CD4-positive, alpha-beta T cell (primary cell): ENCODE measurements around the gene SUPT16H. TPM values are rescaled to one million over a fixed set of nuclear protein-coding genes. Genes with fewer than 3 reads are reported as not detected.

ENCODE experiments used
- ATAC-seq: fragments of 200-7000 bp; cut with Tn5 transposase; one replicate; pipeline ENCODE4 v1.10.0; 2022; ENCODE audit warnings: mild to moderate bottlenecking; ENCODE audit not compliant: poor library complexity
- CTCF ChIA-PET: fragments of 350-600 bp; sonication (Branson Sonifier 250); formaldehyde crosslinking; loops from one replicate; lab custom pipeline; 2021; ENCODE audit warnings: antibody characterized with exemption, inconsistent platforms; lab: Charles Lee
- POLR2A ChIA-PET: fragments of 350-600 bp; sonication (Branson Sonifier 250); formaldehyde crosslinking; loops from one replicate; lab custom pipeline; 2021; ENCODE audit warnings: antibody characterized with exemption, inconsistent platforms; lab: Charles Lee
- DNase-seq, 14 experiments: peaks; one replicate each; pipeline ENCODE4 v3.0.0-alpha.2; 2013 to 2020; ENCODE audit warnings: mixed read lengths in 2 of 14
- H3K27ac ChIP-seq, 2 donors: one replicate each; pipeline versions ENCODE4 v1.5.1 to v1.7.0; 2013; ENCODE audit warnings: low read length in 2 of 2, low read depth in 1 of 2, mild to moderate bottlenecking in 1 of 2
- H3K27me3 ChIP-seq, 2 experiments: 1 replicate in 1 of 2; 2 replicates in 1 of 2; pipeline versions ENCODE4 v1.6.1 to v1.7.0; 2013; ENCODE audit warnings: low read length in 2 of 2, control low read depth in 1 of 2, mild to moderate bottlenecking in 1 of 2, moderate library complexity in 1 of 2; ENCODE audit not compliant: insufficient read depth in 2 of 2, control insufficient read depth in 1 of 2
- H3K36me3 ChIP-seq: one replicate; pipeline ENCODE4 v1.6.1; 2013; ENCODE audit warnings: low read length, control low read depth; ENCODE audit not compliant: insufficient read depth
- H3K4me1 ChIP-seq: one replicate; pipeline ENCODE4 v1.6.1; 2013; ENCODE audit warnings: low read length, control low read depth; ENCODE audit not compliant: insufficient read depth
- H3K4me3 ChIP-seq: one replicate; pipeline ENCODE4 v1.5.1; 2013; ENCODE audit warnings: mild to moderate bottlenecking, low read length, moderate library complexity
- H3K9me3 ChIP-seq, 2 experiments: 1 replicate in 1 of 2; 2 replicates in 1 of 2; pipeline versions ENCODE4 v1.6.1 to v1.7.0; 2013; ENCODE audit warnings: low read length in 2 of 2, mild to moderate bottlenecking in 2 of 2, control low read depth in 1 of 2, moderate library complexity in 1 of 2; ENCODE audit not compliant: control insufficient read depth in 1 of 2, insufficient read depth in 1 of 2
- H3K27ac Mint-ChIP-seq: one replicate; pipeline ENCODE4 v1.8.0; 2020; ENCODE audit warnings: mixed read lengths
- H3K27me3 Mint-ChIP-seq: one replicate; pipeline ENCODE4 v1.8.0; 2021; ENCODE audit warnings: mixed read lengths
- H3K36me3 Mint-ChIP-seq: one replicate; pipeline ENCODE4 v1.8.0; 2021; ENCODE audit warnings: low read depth, mixed read lengths
- H3K4me1 Mint-ChIP-seq: one replicate; pipeline ENCODE4 v1.8.0; 2021; ENCODE audit warnings: low read depth, mixed read lengths
- H3K4me3 Mint-ChIP-seq: one replicate; pipeline ENCODE4 v1.8.0; 2020; ENCODE audit warnings: mild to moderate bottlenecking, mixed read lengths
- H3K9me3 Mint-ChIP-seq: one replicate; pipeline ENCODE4 v1.8.0; 2020; ENCODE audit warnings: mixed read lengths
- intact Hi-C, 2 experiments: fragments of 100-400 bp; cut with DNase I in 1 of 2; cut with micrococcal nuclease in 1 of 2; formaldehyde crosslinking; loops; one replicate each; pipeline versions ENCODE4 v1.15.1 to v1.9.0; 2023 to 2025; cut with DNase I, micrococcal nuclease
- total RNA-seq, 174 experiments: library from RNA in 2 of 174; stranded (reverse) in 2 of 174; gene quantifications; one replicate each; pipeline ENCODE4 v1.2.3 and lab custom pipeline; 2021 to 2026
- TF ChIP-seq, protein P1 (sequence below): fragments of 200-600 bp; IDR thresholded peaks from one replicate; pipeline ENCODE4 v1.8.0; 2022; ENCODE audit warnings: antibody characterized with exemption, mild to moderate bottlenecking

Gene SUPT16H
- total RNA-seq, 2 experiments from 2014 or later: 47.8 to 50.8 TPM

DNA sequence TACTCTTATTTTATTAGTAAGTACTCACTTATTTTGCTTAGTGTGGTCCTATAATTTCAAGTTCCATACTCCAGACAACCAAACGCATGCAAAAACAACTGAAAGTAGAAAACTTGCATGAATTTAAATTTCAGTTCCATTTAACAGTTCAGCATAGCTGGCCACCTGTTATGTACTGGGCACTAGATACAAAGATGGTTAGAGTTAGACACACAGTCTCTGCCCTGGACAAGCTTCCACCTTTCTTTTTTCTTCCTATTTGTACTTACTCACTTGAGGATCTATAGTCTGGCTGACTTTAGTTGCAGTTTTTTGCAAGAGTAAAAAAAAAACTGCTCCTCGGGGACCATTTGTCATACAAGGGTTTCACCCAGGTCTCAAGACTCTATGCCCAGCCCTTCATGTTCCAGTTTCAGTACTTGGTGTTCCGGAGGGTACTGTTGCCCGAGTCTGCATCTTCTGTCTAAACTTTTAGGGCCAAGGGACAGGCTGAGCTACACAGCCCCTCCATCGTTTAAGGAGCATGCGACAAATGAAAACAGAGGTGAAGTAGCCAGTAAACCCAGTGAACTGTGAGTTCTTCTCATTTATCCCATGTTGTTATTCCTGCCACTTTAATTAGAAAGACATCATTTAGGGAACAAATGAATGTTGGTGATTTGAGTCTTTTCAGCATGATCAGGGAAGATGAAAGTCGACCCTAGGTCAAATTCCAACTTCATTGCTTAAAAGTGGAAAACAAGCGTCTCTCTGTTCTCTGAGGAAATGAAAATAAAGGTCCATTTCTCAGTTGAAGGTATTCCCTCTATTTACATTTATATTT is 81.6 kb downstream of the SUPT16H start:
- H3K4me3 ChIP-seq: no peak overlapping the region
- TF ChIP-seq, protein P1, sequence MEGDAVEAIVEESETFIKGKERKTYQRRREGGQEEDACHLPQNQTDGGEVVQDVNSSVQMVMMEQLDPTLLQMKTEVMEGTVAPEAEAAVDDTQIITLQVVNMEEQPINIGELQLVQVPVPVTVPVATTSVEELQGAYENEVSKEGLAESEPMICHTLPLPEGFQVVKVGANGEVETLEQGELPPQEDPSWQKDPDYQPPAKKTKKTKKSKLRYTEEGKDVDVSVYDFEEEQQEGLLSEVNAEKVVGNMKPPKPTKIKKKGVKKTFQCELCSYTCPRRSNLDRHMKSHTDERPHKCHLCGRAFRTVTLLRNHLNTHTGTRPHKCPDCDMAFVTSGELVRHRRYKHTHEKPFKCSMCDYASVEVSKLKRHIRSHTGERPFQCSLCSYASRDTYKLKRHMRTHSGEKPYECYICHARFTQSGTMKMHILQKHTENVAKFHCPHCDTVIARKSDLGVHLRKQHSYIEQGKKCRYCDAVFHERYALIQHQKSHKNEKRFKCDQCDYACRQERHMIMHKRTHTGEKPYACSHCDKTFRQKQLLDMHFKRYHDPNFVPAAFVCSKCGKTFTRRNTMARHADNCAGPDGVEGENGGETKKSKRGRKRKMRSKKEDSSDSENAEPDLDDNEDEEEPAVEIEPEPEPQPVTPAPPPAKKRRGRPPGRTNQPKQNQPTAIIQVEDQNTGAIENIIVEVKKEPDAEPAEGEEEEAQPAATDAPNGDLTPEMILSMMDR: no peak
- no peak overlapping the region for H3K4me3 Mint-ChIP-seq
- ATAC-seq: no peak
- H3K27me3 ChIP-seq: peaks cover 8 to 19% of the 10 kb centered on the region in 2 experiments
- H3K27ac ChIP-seq: no peak overlapping the region
- peaks cover 23% of the 10 kb centered on the region for H3K27me3 Mint-ChIP-seq
- H3K4me1 Mint-ChIP-seq: peaks cover 7% of the 10 kb centered on the region
- POLR2A ChIA-PET: no interaction called here
- no peaks in the 10 kb centered on the region for H3K36me3 ChIP-seq
- H3K4me1 ChIP-seq: peaks cover 6% of the 10 kb centered on the region
- H3K9me3 ChIP-seq: no peaks in the 10 kb centered on the region
- no peaks in the 10 kb centered on the region for H3K36me3 Mint-ChIP-seq
- CTCF ChIA-PET: interaction anchor here (1.4 kb wide), 1 partner anchor 9 kb away, joined by 5 read pairs; no protein-coding TSS in a partner anchor
- H3K27ac Mint-ChIP-seq: no peak overlapping the region
- DNase-seq: no peak
- H3K9me3 Mint-ChIP-seq: no peaks in the 10 kb centered on the region
- intact Hi-C loops: no loop called here

Other genes with a start within 250 kb of the SUPT16H start
- not detected for gene OR5AU1, start 228.0 kb downstream of the SUPT16H start, total RNA-seq
- 100 to 1,000 TPM; 507 to 528 TPM for gene HNRNPC, start 114.6 kb downstream of the SUPT16H start, total RNA-seq
- not detected for gene RPGRIP1, start 103.9 kb downstream of the SUPT16H start, total RNA-seq
- gene CHD8, start 72.1 kb upstream of the SUPT16H start, total RNA-seq: 100 to 1,000 TPM; 119 to 128 TPM
- gene RAB2B, start 92.9 kb upstream of the SUPT16H start, total RNA-seq: 10 to 100 TPM; 21.1 to 23.9 TPM
- 10 to 100 TPM; 70.9 to 77.4 TPM for gene TOX4, start 93.2 kb upstream of the SUPT16H start, total RNA-seq
- 10 to 100 TPM; 31.9 to 34.5 TPM for gene METTL3, start 127.3 kb upstream of the SUPT16H start, total RNA-seq
- gene SALL2, start 142.3 kb upstream of the SUPT16H start, total RNA-seq: 1 to 10 TPM; 2.8 to 2.9 TPM
- gene OR10G3, start 196.1 kb upstream of the SUPT16H start, total RNA-seq: not detected